H9 (cell line): ENCODE results near the gene NSMF. TPM values are rescaled to one million over a fixed set of nuclear protein-coding genes. Genes with fewer than 3 reads are reported as not detected.

ENCODE experiments used
- DNase-seq: peaks from one replicate; pipeline ENCODE4 v3.0.0-alpha.2; 2017
- H2AFZ ChIP-seq: one replicate; pipeline ENCODE4 v1.6.1; 2013; ENCODE audit warnings: mild to moderate bottlenecking, low read length, control low read depth, moderate library complexity
- H2AK5ac ChIP-seq: 2 replicates; pipeline ENCODE4 v1.6.1; 2013; ENCODE audit warnings: low read length, control low read depth, mixed read lengths; ENCODE audit not compliant: insufficient read length
- H2BK120ac ChIP-seq: one replicate; pipeline ENCODE4 v1.6.1; 2013; ENCODE audit warnings: low read depth, mild to moderate bottlenecking, low read length, control low read depth, inconsistent platforms; ENCODE audit not compliant: poor library complexity, severe bottlenecking
- H2BK12ac ChIP-seq: 2 replicates; pipeline ENCODE4 v1.6.1; 2013; ENCODE audit warnings: low read length, control low read depth, mixed read lengths, low read depth; ENCODE audit not compliant: insufficient read length
- H2BK15ac ChIP-seq: 2 replicates; pipeline ENCODE4 v1.6.1; 2013; ENCODE audit warnings: low read depth, low read length, control low read depth
- H2BK20ac ChIP-seq: one replicate; pipeline ENCODE4 v1.6.1; 2013; ENCODE audit warnings: low read depth, mild to moderate bottlenecking, low read length, control low read depth, inconsistent platforms; ENCODE audit not compliant: poor library complexity, severe bottlenecking
- H2BK5ac ChIP-seq: 2 replicates; pipeline ENCODE4 v1.6.1; 2013; ENCODE audit warnings: low read length, control low read depth, mixed read lengths; ENCODE audit not compliant: insufficient read length
- H3K14ac ChIP-seq: 2 replicates; pipeline ENCODE4 v1.6.1; 2013; ENCODE audit warnings: low read length, control low read depth; ENCODE audit not compliant: insufficient read depth
- H3K18ac ChIP-seq: 2 replicates; pipeline ENCODE4 v1.6.1; 2013; ENCODE audit warnings: low read depth, mild to moderate bottlenecking, mixed read lengths, low read length, control low read depth; ENCODE audit not compliant: insufficient read length
- H3K23ac ChIP-seq: 2 replicates; pipeline ENCODE4 v1.6.1; 2013; ENCODE audit warnings: low read length, control low read depth, mixed read lengths, low read depth; ENCODE audit not compliant: insufficient read length
- H3K23me2 ChIP-seq: 2 replicates; pipeline ENCODE4 v1.6.1; 2013; ENCODE audit warnings: low read depth, mild to moderate bottlenecking, mixed read lengths, low read length, control low read depth; ENCODE audit not compliant: insufficient read length, poor library complexity, severe bottlenecking
- H3K27ac ChIP-seq: 2 replicates; pipeline ENCODE4 v1.5.1; 2013; ENCODE audit warnings: low read length, control low read depth, mixed read lengths, low read depth; ENCODE audit not compliant: insufficient read length
- H3K27me3 ChIP-seq: 2 replicates; pipeline ENCODE4 v1.6.1; 2013; ENCODE audit warnings: low read length, control low read depth, inconsistent platforms; ENCODE audit not compliant: insufficient read depth
- H3K4ac ChIP-seq: 2 replicates; pipeline ENCODE4 v1.6.1; 2013; ENCODE audit warnings: low read depth, mild to moderate bottlenecking, control low read depth, inconsistent platforms, low read length, moderate library complexity
- H3K4me1 ChIP-seq: 2 replicates; pipeline ENCODE4 v1.6.1; 2013; ENCODE audit warnings: low read length, control low read depth, inconsistent platforms; ENCODE audit not compliant: insufficient read depth
- H3K4me2 ChIP-seq: 2 replicates; pipeline ENCODE4 v1.6.1; 2013; ENCODE audit warnings: low read length, control low read depth, mixed read lengths; ENCODE audit not compliant: insufficient read length, insufficient read depth
- H3K56ac ChIP-seq: 2 replicates; pipeline ENCODE4 v1.6.1; 2013; ENCODE audit warnings: low read depth, mild to moderate bottlenecking, mixed read lengths, low read length, control low read depth; ENCODE audit not compliant: insufficient read length
- H3K79me1 ChIP-seq: 2 replicates; pipeline ENCODE4 v1.6.1; 2013; ENCODE audit warnings: low read depth, mild to moderate bottlenecking, moderate library complexity, low read length, control low read depth, inconsistent platforms; ENCODE audit not compliant: insufficient read depth, poor library complexity, severe bottlenecking
- H3K79me2 ChIP-seq: 2 replicates; pipeline ENCODE4 v1.6.1; 2013; ENCODE audit warnings: low read length, control low read depth, inconsistent platforms; ENCODE audit not compliant: insufficient read depth
- H3K9ac ChIP-seq: 2 replicates; pipeline ENCODE4 v1.6.1; 2013; ENCODE audit warnings: low read length, control low read depth, mixed read lengths; ENCODE audit not compliant: insufficient read length; ENCODE audit errors: extremely low read depth
- H3K9me3 ChIP-seq: one replicate; pipeline ENCODE4 v1.6.1; 2013; ENCODE audit warnings: low read depth, low read length, inconsistent platforms; ENCODE audit not compliant: control insufficient read depth
- H3T11ph ChIP-seq: one replicate; pipeline ENCODE4 v1.6.1; 2013; ENCODE audit warnings: mild to moderate bottlenecking, low read length, control low read depth, inconsistent platforms
- H4K20me1 ChIP-seq: one replicate; pipeline ENCODE4 v1.6.1; 2013; ENCODE audit not compliant: control insufficient read depth, insufficient read length, insufficient read depth
- H4K5ac ChIP-seq: 2 replicates; pipeline ENCODE4 v1.6.1; 2013; ENCODE audit warnings: low read depth, mild to moderate bottlenecking, mixed read lengths, low read length, control low read depth; ENCODE audit not compliant: insufficient read length
- H4K8ac ChIP-seq: replicated peaks from 2 replicates; pipeline ENCODE4 v1.6.1; 2013; ENCODE audit warnings: low read length, control low read depth, mixed read lengths, low read depth; ENCODE audit not compliant: insufficient read length
- H4K91ac ChIP-seq: 2 replicates; pipeline ENCODE4 v1.6.1; 2013; ENCODE audit warnings: low read depth, mild to moderate bottlenecking, moderate library complexity, mixed read lengths, low read length, control low read depth; ENCODE audit not compliant: insufficient read length
- H3K27ac Mint-ChIP-seq, 3 experiments: 2 replicates in 2 of 3; 3 replicates in 1 of 3; pipeline ENCODE4 v1.8.0; 2020 to 2021; ENCODE audit warnings: mixed read lengths in 3 of 3, mild to moderate bottlenecking in 1 of 3, moderate library complexity in 1 of 3
- H3K27me3 Mint-ChIP-seq: 2 replicates; pipeline ENCODE4 v1.8.0; 2021; ENCODE audit warnings: low read depth, mild to moderate bottlenecking, moderate library complexity, mixed read lengths
- H3K36me3 Mint-ChIP-seq, 3 experiments: 2 replicates in 2 of 3; 3 replicates in 1 of 3; pipeline ENCODE4 v1.8.0; 2020 to 2021; ENCODE audit warnings: low read depth in 3 of 3, mixed read lengths in 3 of 3; ENCODE audit not compliant: insufficient read depth in 1 of 3
- H3K4me1 Mint-ChIP-seq, 2 experiments: 2 replicates each; pipeline ENCODE4 v1.8.0; 2020; ENCODE audit warnings: mixed read lengths in 2 of 2
- H3K4me3 Mint-ChIP-seq, 2 experiments: 2 replicates in 1 of 2; 3 replicates in 1 of 2; pipeline ENCODE4 v1.8.0; 2020 to 2021; ENCODE audit warnings: mild to moderate bottlenecking in 2 of 2, mixed read lengths in 2 of 2, moderate library complexity in 1 of 2
- H3K9me3 Mint-ChIP-seq, 2 experiments: 2 replicates in 1 of 2; 3 replicates in 1 of 2; pipeline ENCODE4 v1.8.0; 2020; ENCODE audit warnings: mild to moderate bottlenecking in 2 of 2, mixed read lengths in 2 of 2, moderate library complexity in 1 of 2
- WGBS: extraction: QIAGEN DNeasy Blood & Tissue Kit; methylation state at CpG from one replicate; pipeline ENCODE4 v1.1.7; 2013; ENCODE audit warnings: missing lambda C conversion rate, low lambda C conversion rate, mixed read lengths; ENCODE audit not compliant: insufficient read length; ENCODE audit errors: extremely low coverage; 5-methylcytosine and 5-hydroxymethylcytosine counted together
- total RNA-seq: library from RNA; stranded (reverse); gene quantifications from 2 replicates; pipeline ENCODE4 v1.2.1, GENCODE V29; 2021
- TF ChIP-seq, protein P1 (sequence below): fragments of 200-600 bp; sonication (generic); conservative IDR thresholded peaks from 3 replicates; pipeline ENCODE4 v1.8.0; 2021; ENCODE audit warnings: antibody characterized with exemption, mild to moderate bottlenecking

Gene NSMF
- total RNA-seq, 1 experiment from 2014 or later: 46.3 TPM

DNA sequence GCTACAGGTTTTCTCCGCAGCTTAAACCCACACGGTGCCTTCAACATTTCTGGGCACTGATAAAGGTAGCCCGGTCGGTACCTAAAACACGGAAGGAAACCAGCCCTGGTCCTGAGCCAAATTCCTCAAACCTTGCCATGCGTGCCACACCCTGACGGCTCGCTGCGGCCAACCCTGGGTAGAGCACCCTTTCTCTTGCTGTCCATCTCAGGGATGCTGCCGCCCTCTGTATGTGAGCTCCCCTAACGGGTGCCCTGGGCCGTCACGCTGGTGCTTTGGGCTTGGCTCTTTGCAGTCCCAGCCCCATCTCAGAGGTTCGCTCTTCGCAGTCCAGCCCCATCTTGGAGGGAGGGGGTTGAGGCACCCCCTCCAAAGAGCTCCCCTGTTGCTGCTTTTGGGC lies 47.1 kb upstream of the NSMF start:
- H2BK5ac ChIP-seq: no peak overlapping the region
- no peak overlapping the region for H4K5ac ChIP-seq
- Mint-ChIP-seq H3K9me3 (peaks cover 31 to 79% of the 10 kb centered on the region in 2 experiments), H3K36me3 (peaks cover 4 to 16% (median 16%) of the 10 kb centered on the region in 3 experiments), H3K4me3 (no peak overlapping the region), H3K27me3 (peaks cover 26% of the 10 kb centered on the region), H3K4me1 (no peaks in the 10 kb centered on the region), H3K27ac (no peak overlapping the region; a peak in 1 of 7 replicates)
- H4K8ac ChIP-seq: no peak overlapping the region
- H2AK5ac ChIP-seq: no peak overlapping the region
- no peak overlapping the region for H2AFZ ChIP-seq
- no peaks in the 10 kb centered on the region for H3K9me3 ChIP-seq
- no peak overlapping the region for H3K27ac ChIP-seq
- H4K91ac ChIP-seq: no peak overlapping the region
- H3K27me3 ChIP-seq: no peaks in the 10 kb centered on the region
- H3K4ac ChIP-seq: no peak overlapping the region
- H2BK15ac ChIP-seq: no peak overlapping the region
- H3K79me1 ChIP-seq: no peaks in the 10 kb centered on the region
- TF ChIP-seq, protein P1, sequence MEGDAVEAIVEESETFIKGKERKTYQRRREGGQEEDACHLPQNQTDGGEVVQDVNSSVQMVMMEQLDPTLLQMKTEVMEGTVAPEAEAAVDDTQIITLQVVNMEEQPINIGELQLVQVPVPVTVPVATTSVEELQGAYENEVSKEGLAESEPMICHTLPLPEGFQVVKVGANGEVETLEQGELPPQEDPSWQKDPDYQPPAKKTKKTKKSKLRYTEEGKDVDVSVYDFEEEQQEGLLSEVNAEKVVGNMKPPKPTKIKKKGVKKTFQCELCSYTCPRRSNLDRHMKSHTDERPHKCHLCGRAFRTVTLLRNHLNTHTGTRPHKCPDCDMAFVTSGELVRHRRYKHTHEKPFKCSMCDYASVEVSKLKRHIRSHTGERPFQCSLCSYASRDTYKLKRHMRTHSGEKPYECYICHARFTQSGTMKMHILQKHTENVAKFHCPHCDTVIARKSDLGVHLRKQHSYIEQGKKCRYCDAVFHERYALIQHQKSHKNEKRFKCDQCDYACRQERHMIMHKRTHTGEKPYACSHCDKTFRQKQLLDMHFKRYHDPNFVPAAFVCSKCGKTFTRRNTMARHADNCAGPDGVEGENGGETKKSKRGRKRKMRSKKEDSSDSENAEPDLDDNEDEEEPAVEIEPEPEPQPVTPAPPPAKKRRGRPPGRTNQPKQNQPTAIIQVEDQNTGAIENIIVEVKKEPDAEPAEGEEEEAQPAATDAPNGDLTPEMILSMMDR: no peak
- H3T11ph ChIP-seq: no peak overlapping the region
- H2BK20ac ChIP-seq: no peak overlapping the region
- no peak overlapping the region for H3K56ac ChIP-seq
- no peaks in the 10 kb centered on the region for H3K23me2 ChIP-seq
- H3K9ac ChIP-seq: no peak overlapping the region
- H3K18ac ChIP-seq: no peak overlapping the region
- WGBS: no CpG with 5 or more reads among the region's 15 CpGs
- H3K4me1 ChIP-seq: no peaks in the 10 kb centered on the region
- no peaks in the 10 kb centered on the region for H4K20me1 ChIP-seq
- H3K79me2 ChIP-seq: no peaks in the 10 kb centered on the region
- H3K14ac ChIP-seq: no peak overlapping the region
- no peak overlapping the region for H2BK120ac ChIP-seq
- DNase-seq: no peak
- H3K4me2 ChIP-seq: no peak overlapping the region
- H3K23ac ChIP-seq: no peak overlapping the region
- H2BK12ac ChIP-seq: no peak overlapping the region
